ENCODE data around the gene TMEM229A. TPM values are rescaled to one million over a fixed set of nuclear protein-coding genes. Genes with fewer than 3 reads are reported as not detected.

The TMEM229A gene
- total and polyA plus RNA-seq, 2 of the 8 experiments (the other 6 are each of a cell fraction or from before 2014, with no cell fraction given), result 0.33 to 0.54 TPM

DNA sequence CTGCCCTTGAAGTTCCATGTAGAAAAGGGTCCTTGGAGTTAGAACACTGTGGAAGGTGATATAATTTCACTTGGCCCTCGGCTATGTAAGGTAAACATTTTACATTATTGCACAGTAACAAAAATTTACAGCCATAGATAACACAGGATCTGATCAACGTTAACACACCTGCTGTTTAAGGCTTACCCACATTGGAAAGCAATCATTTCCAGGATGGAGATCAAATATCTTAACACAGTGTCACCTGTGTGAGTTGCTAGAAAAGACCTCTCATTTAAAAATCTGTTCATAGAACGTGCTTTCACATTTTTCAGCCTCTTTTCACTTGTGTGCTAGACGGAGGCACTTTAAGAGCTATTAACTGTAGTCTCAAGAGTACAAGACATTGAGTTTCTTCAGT, 1.9 kb downstream of the TMEM229A start:
- peaks cover 2 to 9% (median 5%) of the 10 kb centered on the region in 4 experiments; a peak in 6 of 7 replicates for H3K4me1 ChIP-seq (replicated peaks in 1 of 4; ENCODE audit: control insufficient read depth in 3 of 4, insufficient read depth in 4 of 4, low read length in 3 of 4)
- no peak overlapping the region for H2BK12ac ChIP-seq (ENCODE audit: low read depth, low read length)
- no peaks in the 10 kb centered on the region for H3K9me3 ChIP-seq (ENCODE audit: insufficient read depth in 2 of 2, low read depth in 1 of 2, low read length in 1 of 2)
- H3K27ac ChIP-seq (ENCODE audit: low read depth, low read length), result no peak overlapping the region
- DNase-seq (ENCODE audit: low read depth in 1 of 2, low spot score in 2 of 2), result no peak
- no peaks in the 10 kb centered on the region for H3K36me3 ChIP-seq (ENCODE audit: control insufficient read depth in 2 of 4, insufficient read depth in 4 of 4, low read length in 3 of 4)
- H3K18ac ChIP-seq (ENCODE audit: extremely low read depth, low read length), result no peak overlapping the region
- no peak overlapping the region for H2AK5ac ChIP-seq (ENCODE audit: low read depth, low read length)
- H2BK20ac ChIP-seq (ENCODE audit: low read length), result no peak overlapping the region
- H3K27me3 ChIP-seq (replicated peaks in 1 of 4; ENCODE audit: control insufficient read depth in 3 of 4, extremely low read depth in 1 of 4, insufficient read depth in 3 of 4, low read length in 3 of 4), result peaks cover 0 to 31% (median 12%) of the 10 kb centered on the region in 4 experiments; a peak in 6 of 7 replicates
- peaks cover 10% of the 10 kb centered on the region; the same call in 1 of the 2 replicates for H3K23me2 ChIP-seq (ENCODE audit: low read depth, low read length)
- H4K8ac ChIP-seq (ENCODE audit: extremely low read depth, insufficient read depth, low read length), result no peak overlapping the region
- H3K79me1 ChIP-seq (ENCODE audit: low read depth, low read length), result no peaks in the 10 kb centered on the region
- H4K91ac ChIP-seq (replicated peaks; ENCODE audit: insufficient read length, low read length), result no peak overlapping the region
- H3K14ac ChIP-seq (ENCODE audit: insufficient read length), result no peak overlapping the region
- CTCF ChIA-PET (ENCODE audit: partially characterized antibody), result interaction anchor here (1.1 kb wide), 1 partner anchor 64 kb away, joined by 3 read pairs; no protein-coding TSS in a partner anchor
- no peak for TF ChIP-seq HDAC2 (IDR thresholded peaks at IDR 0.05; ENCODE audit: borderline replicate concordance in 1 of 2, low read depth in 2 of 2, low read length in 2 of 2)
- no peak for TF ChIP-seq TEAD4 (IDR thresholded peaks at IDR 0.05; ENCODE audit: low read depth, low read length)
- TF ChIP-seq TBP (IDR thresholded peaks at IDR 0.05; ENCODE audit: low read depth, low read length), result no peak
- TF ChIP-seq CHD1 (IDR thresholded peaks at IDR 0.05; ENCODE audit: low read depth, low read length), result no peak
- TF ChIP-seq RXRA (IDR thresholded peaks at IDR 0.05; ENCODE audit: insufficient read depth, low read depth, low read length), result no peak
- TF ChIP-seq KDM5A (IDR thresholded peaks at IDR 0.05; ENCODE audit: low read length), result no peak
- POLR2A ChIA-PET (ENCODE audit: partially characterized antibody), result no interaction called here
- H4K20me1 ChIP-seq (replicated peaks in 1 of 2; ENCODE audit: control insufficient read depth in 1 of 2, insufficient read depth in 2 of 2, low read length in 2 of 2), result no peaks in the 10 kb centered on the region
- no peak overlapping the region for H3K9ac ChIP-seq (replicated peaks in 1 of 4; ENCODE audit: extremely low read depth in 1 of 4, low read depth in 3 of 4, low read length in 3 of 4)
- H2BK120ac ChIP-seq (replicated peaks; ENCODE audit: low read depth, low read length), result no peak overlapping the region
- no peak overlapping the region for H3K23ac ChIP-seq (ENCODE audit: insufficient read length)
- H4K5ac ChIP-seq (ENCODE audit: insufficient read length, low read depth, low read length), result no peak overlapping the region
- FAIRE-seq, result no peak
- 77% methylated on average over 4 of the region's 4 CpGs; no CpG with 5 or more reads in 1 of the 2 experiments for WGBS, 2 experiments (ENCODE audit: extremely low coverage in 1 of 2, insufficient coverage in 1 of 2, insufficient read length in 1 of 2, insufficient replicate concordance in 2 of 2, low coverage in 1 of 2, low lambda C conversion rate in 2 of 2, missing lambda C conversion rate in 1 of 2)
- H3K56ac ChIP-seq (replicated peaks; ENCODE audit: insufficient read length, low read depth, low read length), result no peak overlapping the region
- no peaks in the 10 kb centered on the region for H3K79me2 ChIP-seq (ENCODE audit: control insufficient read depth in 1 of 2, insufficient read depth in 2 of 2, low read length in 2 of 2)
- no peak overlapping the region for H2BK5ac ChIP-seq (ENCODE audit: low read depth, low read length)
- no peak overlapping the region for H3K4me3 ChIP-seq (ENCODE audit: extremely low read depth in 1 of 4, insufficient read depth in 2 of 4, low read depth in 3 of 4, low read length in 4 of 4)
- H2BK15ac ChIP-seq (ENCODE audit: low read length), result no peak overlapping the region
- H3K4me2 ChIP-seq (ENCODE audit: insufficient read depth in 1 of 2, low read depth in 2 of 2, low read length in 2 of 2), result peak overlapping the region in 1 of 2 experiments; percentile 89; a peak in 1 of 4 replicates
- no peak overlapping the region for H2AFZ ChIP-seq (ENCODE audit: low read length)
- no peak overlapping the region for H3K4ac ChIP-seq (replicated peaks; ENCODE audit: insufficient read length, low read depth, low read length)
